Gastrocnemius medialis (tissue), 4 donors: ENCODE results near the gene SYS1. TPM values are rescaled to one million over a fixed set of nuclear protein-coding genes. Genes with fewer than 3 reads are reported as not detected.

Experiments used
- ATAC-seq, 2 donors: fragments of 150-250 bp; one replicate each; pipeline ENCODE4 v1.9.1; 2016
- DNase-seq, 2 donors: peaks; one replicate each; pipeline ENCODE4 v3.0.0-alpha.2; 2019
- H3K27ac ChIP-seq, 4 donors: fragments of 200-600 bp; sonication (generic); 1 replicate in 1 of 4; 2 replicates in 3 of 4; pipeline ENCODE4 v1.5.1; 2016 to 2018; ENCODE audit warnings: mild to moderate bottlenecking in 2 of 4, moderate library complexity in 1 of 4
- H3K27me3 ChIP-seq, 3 donors: fragments of 200-600 bp; sonication (generic) in 2 of 3; 1 replicate in 1 of 3; 2 replicates in 2 of 3; pipeline versions ENCODE4 v1.5.1 to v1.6.0; 2016 to 2019; ENCODE audit warnings: mild to moderate bottlenecking in 1 of 3, moderate library complexity in 1 of 3
- H3K36me3 ChIP-seq, 2 donors: fragments of 200-600 bp; sonication (generic) in 1 of 2; one replicate each; pipeline ENCODE4 v1.5.1; 2017 to 2018
- H3K4me1 ChIP-seq, 2 donors: fragments of 200-600 bp; sonication (generic) in 1 of 2; one replicate each; pipeline ENCODE4 v1.5.1; 2016 to 2017; ENCODE audit warnings: mild to moderate bottlenecking in 2 of 2
- H3K4me3 ChIP-seq, 4 donors: fragments of 200-600 bp; sonication (generic) in 3 of 4; 1 replicate in 1 of 4; 2 replicates in 3 of 4; pipeline ENCODE4 v1.5.1; 2016 to 2019; ENCODE audit warnings: mild to moderate bottlenecking in 2 of 4
- H3K9me3 ChIP-seq, 3 donors: fragments of 200-600 bp; sonication (generic) in 2 of 3; 1 replicate in 1 of 3; 2 replicates in 2 of 3; pipeline ENCODE4 v1.5.1; 2016 to 2019
- POLR2A ChIP-seq, 2 donors: fragments of 450-650 bp; IDR thresholded peaks; one replicate each; pipeline ENCODE4 v1.6.1; 2017; ENCODE audit warnings: antibody characterized with exemption in 2 of 2, mild to moderate bottlenecking in 2 of 2, moderate library complexity in 2 of 2
- in situ Hi-C, 4 donors: fragments of 200-750 bp; cut with MboI; loops; one replicate each; pipeline versions ENCODE4 v1.15.0 to v1.8.0; 2017; ENCODE audit warnings: low sequenced_read_pairs in 4 of 4
- intact Hi-C: fragments of 100-400 bp; cut with DNase I; formaldehyde crosslinking; loops from one replicate; pipeline ENCODE4 v1.15.1; 2023; ENCODE audit warnings: low total_unique reads
- total RNA-seq, 4 donors: library from RNA; depleted of rRNA; stranded (reverse); fragments of >200 nt; gene quantifications; one replicate each; pipeline versions ENCODE4 v1.1.0 to v1.2.3, GENCODE V29; 2016
- TF ChIP-seq, protein P1 (sequence below), 5 experiments: fragments of 450-650 bp in 3 of 5; fragments of 200-600 bp in 2 of 5; sonication (generic) in 2 of 5; IDR thresholded peaks in 4 of 5; conservative IDR thresholded peaks in 1 of 5; 1 replicate in 4 of 5; 2 replicates in 1 of 5; pipeline ENCODE4 v1.5.1; 2016 to 2019; ENCODE audit warnings: antibody characterized with exemption in 5 of 5, mild to moderate bottlenecking in 3 of 5, moderate library complexity in 3 of 5

The SYS1 gene
- total RNA-seq, 4 donors from 2014 or later = 34.0 to 59.5 (median 43.7) TPM

DNA sequence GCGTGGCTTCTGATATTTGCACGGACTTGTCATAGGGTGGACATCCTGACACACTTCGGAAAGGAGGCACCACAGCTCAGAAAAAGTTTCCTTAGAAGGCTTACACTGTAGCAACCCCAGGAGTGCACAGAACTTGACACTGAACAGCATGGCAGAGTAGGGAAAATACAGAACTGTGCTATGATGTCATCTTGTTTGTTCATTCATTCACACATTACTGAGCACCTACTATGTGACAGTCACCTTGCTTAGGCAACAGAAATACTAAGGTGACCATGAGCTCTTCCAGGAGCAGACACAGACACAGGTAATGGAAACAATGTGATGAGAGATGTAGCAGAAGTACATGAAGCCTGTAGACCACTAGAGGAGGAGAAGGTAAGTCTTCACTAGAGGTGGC lies 50.5 kb downstream of the SYS1 start:
- DNase-seq (no peak), ATAC-seq (no peak)
- Histone ChIP-seq H3K4me3 (no peak overlapping the region), H3K27ac (no peak overlapping the region), H3K9me3 (no peaks in the 10 kb centered on the region), H3K4me1 (peaks cover 42 to 46% of the 10 kb centered on the region in 2 donors), H3K27me3 (no peaks in the 10 kb centered on the region), H3K36me3 (peaks cover 0 to 26% of the 10 kb centered on the region in 2 donors)
- intact Hi-C loops = no loop called here
- TF ChIP-seq, protein P1, sequence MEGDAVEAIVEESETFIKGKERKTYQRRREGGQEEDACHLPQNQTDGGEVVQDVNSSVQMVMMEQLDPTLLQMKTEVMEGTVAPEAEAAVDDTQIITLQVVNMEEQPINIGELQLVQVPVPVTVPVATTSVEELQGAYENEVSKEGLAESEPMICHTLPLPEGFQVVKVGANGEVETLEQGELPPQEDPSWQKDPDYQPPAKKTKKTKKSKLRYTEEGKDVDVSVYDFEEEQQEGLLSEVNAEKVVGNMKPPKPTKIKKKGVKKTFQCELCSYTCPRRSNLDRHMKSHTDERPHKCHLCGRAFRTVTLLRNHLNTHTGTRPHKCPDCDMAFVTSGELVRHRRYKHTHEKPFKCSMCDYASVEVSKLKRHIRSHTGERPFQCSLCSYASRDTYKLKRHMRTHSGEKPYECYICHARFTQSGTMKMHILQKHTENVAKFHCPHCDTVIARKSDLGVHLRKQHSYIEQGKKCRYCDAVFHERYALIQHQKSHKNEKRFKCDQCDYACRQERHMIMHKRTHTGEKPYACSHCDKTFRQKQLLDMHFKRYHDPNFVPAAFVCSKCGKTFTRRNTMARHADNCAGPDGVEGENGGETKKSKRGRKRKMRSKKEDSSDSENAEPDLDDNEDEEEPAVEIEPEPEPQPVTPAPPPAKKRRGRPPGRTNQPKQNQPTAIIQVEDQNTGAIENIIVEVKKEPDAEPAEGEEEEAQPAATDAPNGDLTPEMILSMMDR (IDR thresholded peaks at IDR 0.05 in 4 of 5, conservative IDR thresholded peaks at IDR 0.05 in 1 of 5) = no peak
- no peak for TF ChIP-seq POLR2A (IDR thresholded peaks at IDR 0.05)
- in situ Hi-C loops = loop anchor here in 1 of 4 donors (5.0 kb wide), 1 partner anchor 41 kb away; no protein-coding TSS in a partner anchor

DNA sequence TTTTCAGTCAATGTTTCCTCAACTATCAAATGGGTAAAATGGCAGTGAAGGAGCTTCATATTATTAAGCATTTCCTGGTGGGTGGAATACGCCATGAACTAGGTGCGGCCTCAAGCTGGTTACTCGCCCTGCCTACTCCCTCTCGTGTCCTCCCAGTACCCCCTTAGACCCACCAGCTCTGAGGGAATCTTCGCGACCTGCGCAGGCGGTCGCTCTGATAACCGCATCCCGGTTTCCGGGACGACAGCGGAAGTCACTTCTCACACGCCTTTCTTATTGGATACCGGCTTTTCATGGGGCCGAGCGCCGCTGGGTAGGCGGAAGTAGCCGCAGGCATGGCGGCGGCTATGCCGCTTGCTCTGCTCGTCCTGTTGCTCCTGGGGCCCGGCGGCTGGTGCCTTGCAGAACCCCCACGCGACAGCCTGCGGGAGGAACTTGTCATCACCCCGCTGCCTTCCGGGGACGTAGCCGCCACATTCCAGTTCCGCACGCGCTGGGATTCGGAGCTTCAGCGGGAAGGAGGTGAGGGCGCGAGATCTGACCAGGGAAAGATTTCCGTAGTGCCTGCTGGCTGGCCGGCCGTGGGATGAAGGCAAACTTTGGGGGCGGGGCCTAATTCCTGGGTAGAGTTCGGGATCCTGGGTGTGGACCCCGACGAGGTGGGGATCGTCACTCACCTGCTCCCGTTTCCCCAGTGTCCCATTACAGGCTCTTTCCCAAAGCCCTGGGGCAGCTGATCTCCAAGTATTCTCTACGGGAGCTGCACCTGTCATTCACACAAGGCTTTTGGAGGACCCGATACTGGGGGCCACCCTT lies 53.1 kb downstream of the SYS1 start, which contains the start of gene PIGT:
Gene PIGT, plus strand, starts transcription at position 320 of the 816 bp plus-strand sequence. Its CDS starts 16 bp downstream, at position 336.
- H3K27ac ChIP-seq = peak within 1 kb of the TSS; percentile 82 to 92 (median 87)
- H3K4me3 ChIP-seq = peak within 1 kb of the TSS; percentile 81 to 99 (median 97)
- ATAC-seq (peak; percentile 96 to 97), DNase-seq (peak; percentile 81 to 84)
- TF ChIP-seq, protein P1 (IDR thresholded peaks at IDR 0.05 in 4 of 5, conservative IDR thresholded peaks at IDR 0.05 in 1 of 5) = peak in 1 of 5 experiments; percentile 13
- TF ChIP-seq POLR2A (IDR thresholded peaks at IDR 0.05) = peak; percentile 83
- H3K36me3 ChIP-seq = peaks cover 0 to 29% of the 10 kb centered on the region in 2 donors
- peaks cover 30 to 37% of the 10 kb centered on the region in 2 donors for H3K4me1 ChIP-seq
- in situ Hi-C loops (no loop called here), intact Hi-C loops (loop anchor here (1.0 kb wide), 2 partner anchors 9 to 93 kb away; no protein-coding TSS in a partner anchor)
- H3K27me3 ChIP-seq = no peaks in the 10 kb centered on the region
- H3K9me3 ChIP-seq = no peaks in the 10 kb centered on the region

DNA sequence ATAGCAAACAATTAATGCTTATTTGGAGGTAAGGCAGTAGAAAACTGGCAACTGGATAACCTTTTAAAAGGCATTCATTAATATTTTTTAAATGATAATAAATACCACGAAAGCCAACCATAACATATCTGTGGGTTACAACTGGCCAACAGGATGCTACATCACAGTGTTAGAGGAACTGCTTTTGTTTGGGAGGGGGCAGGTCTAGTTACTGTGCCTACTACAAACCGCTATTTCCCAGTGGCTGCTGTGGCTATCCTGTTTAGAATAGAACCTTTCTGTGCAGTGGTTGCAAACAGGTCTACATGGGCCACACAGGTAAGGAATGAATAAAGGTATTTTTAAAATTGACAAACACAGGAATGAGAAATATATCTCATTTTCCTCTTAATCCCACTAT lies 54.0 kb downstream of the SYS1 start:
- Histone ChIP-seq H3K27me3 (no peaks in the 10 kb centered on the region), H3K4me3 (peak overlapping the region; percentile 81 to 99 (median 97)), H3K27ac (peak overlapping the region in 2 of 4 donors; percentile 89 to 92), H3K36me3 (peaks cover 0 to 31% of the 10 kb centered on the region in 2 donors), H3K4me1 (peaks cover 25 to 32% of the 10 kb centered on the region in 2 donors), H3K9me3 (no peaks in the 10 kb centered on the region)
- DNase-seq = no peak
- in situ Hi-C loops = no loop called here
- TF ChIP-seq POLR2A (IDR thresholded peaks at IDR 0.05) = no peak
- TF ChIP-seq, protein P1 (IDR thresholded peaks at IDR 0.05 in 4 of 5, conservative IDR thresholded peaks at IDR 0.05 in 1 of 5) = no peak
- no peak for ATAC-seq
- intact Hi-C loops = loop anchor here (1.0 kb wide), 2 partner anchors 10 to 94 kb away; no protein-coding TSS in a partner anchor

Other genes with a start within 250 kb of the SYS1 start
- gene WFDC5, start 248.0 kb upstream of the SYS1 start, total RNA-seq = not detected
- not detected for gene WFDC12, start 238.7 kb upstream of the SYS1 start, total RNA-seq
- 1 to 10 TPM in 1 of 4 donors, not detected in 3; 1.4 TPM for gene PI3, start 188.3 kb upstream of the SYS1 start, total RNA-seq
- not detected for gene SEMG1, start 156.1 kb upstream of the SYS1 start, total RNA-seq
- gene SEMG2, start 141.8 kb upstream of the SYS1 start, total RNA-seq = not detected
- 1,000 to 10,000 TPM in 1 of 4 donors, 100 to 1,000 TPM in 3; 194 to 1,792 (median 504) TPM for gene SLPI, start 108.6 kb upstream of the SYS1 start, total RNA-seq
- not detected for gene RBPJL, start 56.3 kb upstream of the SYS1 start, total RNA-seq
- gene MATN4, start 54.9 kb upstream of the SYS1 start, total RNA-seq = not detected
- 100 to 1,000 TPM in 2 of 4 donors, 10 to 100 TPM in 2; 50.4 to 168 (median 97.8) TPM for gene SDC4, start 14.7 kb upstream of the SYS1 start, total RNA-seq
- not detected for gene TP53TG5, start 15.2 kb downstream of the SYS1 start, total RNA-seq
- gene DBNDD2, start 45.1 kb downstream of the SYS1 start, total RNA-seq = 100 to 1,000 TPM in 3 of 4 donors, 10 to 100 TPM in 1; 99.5 to 155 (median 121) TPM
- 100 to 1,000 TPM in 1 of 4 donors, 10 to 100 TPM in 3; 45.9 to 118 (median 94.2) TPM for gene PIGT, start 53.0 kb downstream of the SYS1 start, total RNA-seq
- not detected for gene WFDC2, start 106.6 kb downstream of the SYS1 start, total RNA-seq
- not detected for gene SPINT3, start 152.5 kb downstream of the SYS1 start, total RNA-seq
- gene WFDC6, start 176.3 kb downstream of the SYS1 start, total RNA-seq = not detected
- gene EPPIN, start 184.2 kb downstream of the SYS1 start, total RNA-seq = not detected
- gene WFDC8, start 216.1 kb downstream of the SYS1 start, total RNA-seq = not detected